Bronchial epithelial cell (primary cell): ENCODE data around the gene CCDC93. TPM values are rescaled to one million over a fixed set of nuclear protein-coding genes. Genes with fewer than 3 reads are reported as not detected.

Experiments used
- DNase-seq: peaks from one replicate; pipeline ENCODE4 v3.0.0-alpha.2; 2010; ENCODE audit warnings: low read depth
- FAIRE-seq: peaks from 2 replicates; lab custom pipeline; 2011; peaks lifted over from hg19 to GRCh38; lab: Jason Lieb, UNC
- H3K27me3 ChIP-seq: 2 replicates; pipeline ENCODE4 v1.5.1; 2011; ENCODE audit warnings: low read length; ENCODE audit not compliant: control insufficient read depth, insufficient read depth
- H3K36me3 ChIP-seq: 2 replicates; pipeline ENCODE4 v1.5.1; 2011; ENCODE audit warnings: low read length; ENCODE audit not compliant: control insufficient read depth, insufficient read depth
- H3K4me3 ChIP-seq: 2 replicates; pipeline ENCODE4 v1.5.1; 2011; ENCODE audit warnings: mild to moderate bottlenecking, low read depth, low read length, control low read depth
- total RNA-seq: library from RNA; depleted of rRNA; stranded (reverse); fragments of >200 nt; gene quantifications from 2 replicates; pipeline ENCODE4 v1.2.1, GENCODE V29; 2014
- TF ChIP-seq, protein P1 (sequence below): IDR thresholded peaks from 2 replicates; pipeline ENCODE4 v1.5.1; 2011; ENCODE audit warnings: mild to moderate bottlenecking, moderate library complexity, low read length, control low read depth, inconsistent platforms; ENCODE audit not compliant: insufficient read depth, severe bottlenecking

The CCDC93 gene
- total RNA-seq, 1 donor from 2014 or later, result 21.3 TPM

DNA sequence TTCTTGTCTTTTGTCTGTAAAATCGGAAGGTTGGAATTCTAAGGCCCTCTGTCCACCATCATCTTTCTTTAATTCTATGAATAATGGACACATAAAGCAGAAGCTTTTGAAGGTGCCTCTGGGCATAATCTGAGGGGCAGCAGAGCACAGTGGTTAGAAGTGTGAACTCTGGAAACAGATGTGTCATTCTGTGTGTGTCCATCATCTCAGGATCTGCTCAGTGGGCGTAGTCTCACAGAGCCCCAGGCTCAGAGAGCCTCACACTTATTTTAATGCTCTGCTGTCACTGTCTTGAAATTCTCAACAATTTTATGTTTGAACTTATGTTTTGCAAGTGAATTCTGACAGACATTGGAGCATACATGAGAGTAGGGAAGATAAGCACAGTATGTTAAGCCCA lies 31.0 kb upstream of the CCDC93 start:
- TF ChIP-seq, protein P1, sequence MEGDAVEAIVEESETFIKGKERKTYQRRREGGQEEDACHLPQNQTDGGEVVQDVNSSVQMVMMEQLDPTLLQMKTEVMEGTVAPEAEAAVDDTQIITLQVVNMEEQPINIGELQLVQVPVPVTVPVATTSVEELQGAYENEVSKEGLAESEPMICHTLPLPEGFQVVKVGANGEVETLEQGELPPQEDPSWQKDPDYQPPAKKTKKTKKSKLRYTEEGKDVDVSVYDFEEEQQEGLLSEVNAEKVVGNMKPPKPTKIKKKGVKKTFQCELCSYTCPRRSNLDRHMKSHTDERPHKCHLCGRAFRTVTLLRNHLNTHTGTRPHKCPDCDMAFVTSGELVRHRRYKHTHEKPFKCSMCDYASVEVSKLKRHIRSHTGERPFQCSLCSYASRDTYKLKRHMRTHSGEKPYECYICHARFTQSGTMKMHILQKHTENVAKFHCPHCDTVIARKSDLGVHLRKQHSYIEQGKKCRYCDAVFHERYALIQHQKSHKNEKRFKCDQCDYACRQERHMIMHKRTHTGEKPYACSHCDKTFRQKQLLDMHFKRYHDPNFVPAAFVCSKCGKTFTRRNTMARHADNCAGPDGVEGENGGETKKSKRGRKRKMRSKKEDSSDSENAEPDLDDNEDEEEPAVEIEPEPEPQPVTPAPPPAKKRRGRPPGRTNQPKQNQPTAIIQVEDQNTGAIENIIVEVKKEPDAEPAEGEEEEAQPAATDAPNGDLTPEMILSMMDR, result no peak
- no peaks in the 10 kb centered on the region for H3K36me3 ChIP-seq
- no peak overlapping the region for H3K4me3 ChIP-seq
- peaks cover 3% of the 10 kb centered on the region for H3K27me3 ChIP-seq
- DNase-seq (no peak), FAIRE-seq (no peak)

DNA sequence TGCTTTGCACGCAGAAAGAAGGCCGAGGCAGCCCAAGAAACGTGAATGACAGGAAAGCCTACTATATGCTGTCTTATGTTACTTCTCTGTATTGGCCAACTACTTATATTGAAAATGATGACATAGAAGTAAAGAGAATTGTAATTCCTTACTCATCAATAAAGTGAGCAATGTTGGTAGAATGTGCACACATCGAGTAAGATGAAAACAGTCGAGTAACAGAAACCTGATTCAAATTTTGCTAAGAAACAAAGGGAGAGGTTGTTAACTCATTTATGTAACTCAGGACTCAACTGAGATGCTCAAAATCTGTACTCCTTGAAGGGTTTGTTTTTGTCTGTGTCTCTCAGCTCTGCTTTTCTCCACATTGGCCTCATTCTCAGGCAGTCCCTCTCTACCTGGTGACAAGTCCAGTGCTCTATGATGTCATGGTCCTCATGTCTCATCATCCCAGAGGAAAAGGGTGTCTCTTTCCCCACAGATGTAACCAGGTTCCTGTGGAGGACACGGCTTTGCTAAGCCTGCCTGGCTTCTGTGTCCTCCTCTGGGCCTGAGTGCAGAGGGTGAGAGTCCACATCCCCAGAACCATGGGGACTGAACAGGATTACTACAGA lies 30.3 kb upstream of the CCDC93 start:
- no peak overlapping the region for H3K4me3 ChIP-seq
- TF ChIP-seq, protein P1, result no peak
- peak; percentile 17 for DNase-seq
- peaks cover 3% of the 10 kb centered on the region for H3K27me3 ChIP-seq
- FAIRE-seq, result peak; percentile 13
- no peaks in the 10 kb centered on the region for H3K36me3 ChIP-seq

- DNase-seq, result no peak
These were observed 27.0 kb upstream of the CCDC93 start for GRCh38 chr2:118040891-118041290.

GRCh38 chr2:118032169-118033013 lies 18.5 kb upstream of the CCDC93 start:
- H3K4me3 ChIP-seq, result no peak overlapping the region
- TF ChIP-seq, protein P1, result peak; percentile 69
- no peaks in the 10 kb centered on the region for H3K27me3 ChIP-seq
- H3K36me3 ChIP-seq, result no peaks in the 10 kb centered on the region
- FAIRE-seq, result no peak
- peak; percentile 34 for DNase-seq

More at GRCh38 chr2:118040891-118041290, 27.0 kb upstream of the CCDC93 start:
- TF ChIP-seq, protein P1, result no peak
- H3K27me3 ChIP-seq, result peaks cover 3% of the 10 kb centered on the region
- H3K4me3 ChIP-seq, result no peak overlapping the region
- FAIRE-seq, result no peak
- no peaks in the 10 kb centered on the region for H3K36me3 ChIP-seq

DNA sequence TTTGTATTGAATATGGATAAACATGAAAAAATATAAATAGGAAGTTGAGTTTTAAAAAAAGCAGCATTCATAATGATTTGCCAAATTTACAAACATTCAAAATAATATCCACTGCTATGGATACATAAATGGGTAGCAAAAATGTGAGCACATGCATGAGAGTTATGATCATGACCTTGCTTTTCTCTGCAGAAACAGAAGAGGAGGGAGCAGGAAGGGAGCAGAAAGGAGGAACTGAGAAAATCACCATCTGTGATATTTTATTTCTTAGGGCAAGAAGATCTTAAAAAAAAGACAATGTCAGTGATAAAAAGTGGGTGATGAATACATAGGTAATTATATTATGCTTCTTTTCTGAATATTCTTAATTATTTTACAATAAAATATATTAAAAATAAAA lies 17.7 kb upstream of the CCDC93 start:
- TF ChIP-seq, protein P1, result no peak
- H3K27me3 ChIP-seq, result peaks cover 1% of the 10 kb centered on the region
- H3K36me3 ChIP-seq, result no peaks in the 10 kb centered on the region
- DNase-seq, result no peak
- no peak overlapping the region for H3K4me3 ChIP-seq
- no peak for FAIRE-seq
